Measurements from ENCODE around the gene GPR132.
"Not testable (repeated sequence)": the region's sequence is repeated elsewhere in the genome, so short reads cannot be mapped to it uniquely, and the experiment has no call there.

GRCh38 chr14:105033412-105033900 is 31.8 kb downstream of the GPR132 start:
- not testable (repeated sequence) for TF ChIP-seq CTCF (IDR thresholded peaks at IDR 0.05; ENCODE audit: extremely low read depth in 1 of 2, insufficient read depth in 1 of 2, low read depth in 1 of 2, low read length in 2 of 2); POLR2A (IDR thresholded peaks at IDR 0.05; ENCODE audit: low read depth, low read length); MAX (IDR thresholded peaks at IDR 0.05; ENCODE audit: insufficient read depth, insufficient read length); EZH2 (IDR thresholded peaks at IDR 0.05; ENCODE audit: borderline replicate concordance, low read depth, low read length, severe bottlenecking); MYC (IDR thresholded peaks at IDR 0.05; ENCODE audit: low read depth, low read length); GATA2 (IDR thresholded peaks at IDR 0.05; ENCODE audit: insufficient read depth, insufficient read length, low read depth, low read length)
